Breast epithelium (tissue), 4 donors: Measurements from ENCODE around the gene SERPINA3. TPM values are rescaled to one million over a fixed set of nuclear protein-coding genes. Genes with fewer than 3 reads are reported as not detected.

ENCODE experiments used
- DNase-seq, 2 donors: peaks; one replicate each; pipeline ENCODE4 v3.0.0-alpha.2; 2019; ENCODE audit warnings: low spot score in 2 of 2
- H3K27ac ChIP-seq, 2 donors: fragments of 200-600 bp; sonication (generic) in 1 of 2; one replicate each; pipeline ENCODE4 v1.5.1; 2016 to 2019; ENCODE audit warnings: mild to moderate bottlenecking in 1 of 2
- H3K27me3 ChIP-seq, 2 donors: fragments of 200-600 bp; sonication (generic) in 1 of 2; one replicate each; pipeline versions ENCODE4 v1.5.1 to v1.6.0; 2017 to 2019; ENCODE audit warnings: control low read depth in 1 of 2, mild to moderate bottlenecking in 1 of 2
- H3K36me3 ChIP-seq: fragments of 200-600 bp; one replicate; pipeline ENCODE4 v1.5.1; 2019
- H3K4me1 ChIP-seq, 2 donors: fragments of 200-600 bp; sonication (generic); one replicate each; pipeline ENCODE4 v1.5.1; 2016 to 2019; ENCODE audit warnings: control low read depth in 1 of 2
- H3K4me3 ChIP-seq, 3 donors: fragments of 200-600 bp; sonication (generic); 1 replicate in 2 of 3; 2 replicates in 1 of 3; pipeline ENCODE4 v1.5.1; 2016 to 2019; ENCODE audit warnings: mild to moderate bottlenecking in 3 of 3, moderate library complexity in 2 of 3
- H3K9me3 ChIP-seq, 2 donors: fragments of 200-600 bp; sonication (generic) in 1 of 2; one replicate each; pipeline ENCODE4 v1.5.1; 2016 to 2019; ENCODE audit warnings: control low read depth in 1 of 2
- POLR2A ChIP-seq: fragments of 450-650 bp; IDR thresholded peaks from one replicate; pipeline ENCODE4 v1.6.1; 2016; ENCODE audit warnings: antibody characterized with exemption, mild to moderate bottlenecking, moderate library complexity
- POLR2AphosphoS5 ChIP-seq, 3 donors: sonication (generic); formaldehyde crosslinking; IDR thresholded peaks; one replicate each; pipeline ENCODE4 v1.6.1; 2017; ENCODE audit warnings: antibody characterized with exemption in 3 of 3
- intact Hi-C: fragments of 100-400 bp; cut with DNase I; formaldehyde crosslinking; loops from one replicate; pipeline ENCODE4 v1.15.1; 2023; ENCODE audit warnings: low total_unique reads
- total RNA-seq, 3 donors: library from RNA; depleted of rRNA; stranded (reverse); fragments of >200 nt; gene quantifications; one replicate each; pipeline ENCODE4 v1.1.0, GENCODE V29; 2016
- TF ChIP-seq, protein P1 (sequence below), 3 donors: fragments of 450-650 bp; IDR thresholded peaks; one replicate each; pipeline ENCODE4 v1.5.1; 2016 to 2017; ENCODE audit warnings: antibody characterized with exemption in 3 of 3, mild to moderate bottlenecking in 3 of 3, moderate library complexity in 3 of 3

Gene SERPINA3
- total RNA-seq, 3 donors from 2014 or later, result 88.7 to 1,840 (median 1,497) TPM

DNA sequence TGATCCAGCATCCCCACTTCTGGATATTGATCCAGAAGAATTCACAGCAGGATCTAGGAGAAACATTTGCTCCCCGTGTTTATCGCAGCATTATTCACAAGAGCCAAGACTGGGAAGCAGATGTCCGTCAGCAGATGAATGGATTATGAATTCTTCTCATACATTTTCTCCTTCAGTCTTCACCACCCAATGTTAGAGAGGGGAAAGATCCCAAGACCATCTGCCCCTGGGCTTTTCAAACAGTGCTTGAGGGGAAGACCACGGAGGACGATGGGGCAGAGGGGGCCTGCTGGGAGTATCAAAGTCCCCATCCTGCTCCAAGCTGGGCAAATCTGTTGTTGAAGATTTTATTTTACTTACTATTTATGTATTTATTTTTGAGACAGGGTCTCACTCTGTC lies 41.1 kb downstream of the SERPINA3 start:
- TF ChIP-seq POLR2A, result no peak
- no peak for TF ChIP-seq POLR2AphosphoS5 (IDR thresholded peaks at IDR 0.05)
- TF ChIP-seq, protein P1, sequence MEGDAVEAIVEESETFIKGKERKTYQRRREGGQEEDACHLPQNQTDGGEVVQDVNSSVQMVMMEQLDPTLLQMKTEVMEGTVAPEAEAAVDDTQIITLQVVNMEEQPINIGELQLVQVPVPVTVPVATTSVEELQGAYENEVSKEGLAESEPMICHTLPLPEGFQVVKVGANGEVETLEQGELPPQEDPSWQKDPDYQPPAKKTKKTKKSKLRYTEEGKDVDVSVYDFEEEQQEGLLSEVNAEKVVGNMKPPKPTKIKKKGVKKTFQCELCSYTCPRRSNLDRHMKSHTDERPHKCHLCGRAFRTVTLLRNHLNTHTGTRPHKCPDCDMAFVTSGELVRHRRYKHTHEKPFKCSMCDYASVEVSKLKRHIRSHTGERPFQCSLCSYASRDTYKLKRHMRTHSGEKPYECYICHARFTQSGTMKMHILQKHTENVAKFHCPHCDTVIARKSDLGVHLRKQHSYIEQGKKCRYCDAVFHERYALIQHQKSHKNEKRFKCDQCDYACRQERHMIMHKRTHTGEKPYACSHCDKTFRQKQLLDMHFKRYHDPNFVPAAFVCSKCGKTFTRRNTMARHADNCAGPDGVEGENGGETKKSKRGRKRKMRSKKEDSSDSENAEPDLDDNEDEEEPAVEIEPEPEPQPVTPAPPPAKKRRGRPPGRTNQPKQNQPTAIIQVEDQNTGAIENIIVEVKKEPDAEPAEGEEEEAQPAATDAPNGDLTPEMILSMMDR (IDR thresholded peaks at IDR 0.05), result no peak
- H3K4me1 ChIP-seq, result no peaks in the 10 kb centered on the region
- H3K36me3 ChIP-seq, result no peaks in the 10 kb centered on the region
- no peak overlapping the region for H3K27ac ChIP-seq
- H3K27me3 ChIP-seq, result no peaks in the 10 kb centered on the region
- intact Hi-C loops, result no loop called here
- H3K9me3 ChIP-seq, result peaks cover 9 to 11% of the 10 kb centered on the region in 2 donors
- no peak overlapping the region for H3K4me3 ChIP-seq
- DNase-seq, result no peak

DNA sequence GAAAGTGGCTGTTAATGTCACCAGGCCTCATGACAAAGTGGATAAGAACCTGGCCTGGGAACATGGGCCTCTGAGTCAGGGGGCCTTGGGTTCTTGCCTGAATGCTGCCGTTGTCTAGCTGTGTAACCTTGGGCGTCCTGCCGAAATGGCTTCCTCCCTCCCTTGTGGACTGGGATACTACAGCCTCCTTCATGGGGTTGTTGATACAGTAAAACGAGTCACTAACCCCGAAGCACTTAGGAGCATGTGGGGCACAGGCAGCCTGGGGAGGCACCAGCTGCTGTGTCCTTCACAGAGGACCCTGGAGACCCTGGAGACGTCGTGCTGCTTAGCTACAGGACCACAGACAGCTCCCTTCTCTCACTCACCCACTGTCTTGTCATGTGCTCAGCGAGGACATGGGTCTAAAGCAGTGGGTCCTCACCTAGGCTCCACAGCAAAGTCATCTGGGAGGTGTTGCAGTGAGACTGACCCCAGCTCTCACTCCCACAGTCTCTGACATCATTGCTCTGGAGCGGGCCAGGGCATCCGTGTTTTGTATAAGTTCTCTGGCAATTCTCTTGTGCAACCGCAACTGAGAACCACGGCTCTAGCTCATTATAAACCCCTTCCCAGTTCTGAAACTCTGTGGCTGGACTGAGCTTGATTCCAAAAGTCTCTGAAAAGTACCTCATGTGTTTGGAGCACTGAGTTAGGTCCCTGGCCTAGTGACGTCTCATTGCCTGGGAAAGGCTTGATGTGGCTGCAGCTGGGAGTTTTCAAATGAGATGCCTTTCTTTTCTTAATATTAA lies 42.1 kb downstream of the SERPINA3 start:
- no peaks in the 10 kb centered on the region for H3K36me3 ChIP-seq
- H3K27ac ChIP-seq, result no peak overlapping the region
- H3K4me3 ChIP-seq, result no peak overlapping the region
- H3K9me3 ChIP-seq, result peaks cover 0 to 2% of the 10 kb centered on the region in 2 donors
- intact Hi-C loops, result no loop called here
- H3K27me3 ChIP-seq, result no peaks in the 10 kb centered on the region
- H3K4me1 ChIP-seq, result no peaks in the 10 kb centered on the region
- TF ChIP-seq, protein P1 (IDR thresholded peaks at IDR 0.05), result no peak
- no peak for TF ChIP-seq POLR2AphosphoS5 (IDR thresholded peaks at IDR 0.05)
- no peak for TF ChIP-seq POLR2A
- no peak for DNase-seq

DNA sequence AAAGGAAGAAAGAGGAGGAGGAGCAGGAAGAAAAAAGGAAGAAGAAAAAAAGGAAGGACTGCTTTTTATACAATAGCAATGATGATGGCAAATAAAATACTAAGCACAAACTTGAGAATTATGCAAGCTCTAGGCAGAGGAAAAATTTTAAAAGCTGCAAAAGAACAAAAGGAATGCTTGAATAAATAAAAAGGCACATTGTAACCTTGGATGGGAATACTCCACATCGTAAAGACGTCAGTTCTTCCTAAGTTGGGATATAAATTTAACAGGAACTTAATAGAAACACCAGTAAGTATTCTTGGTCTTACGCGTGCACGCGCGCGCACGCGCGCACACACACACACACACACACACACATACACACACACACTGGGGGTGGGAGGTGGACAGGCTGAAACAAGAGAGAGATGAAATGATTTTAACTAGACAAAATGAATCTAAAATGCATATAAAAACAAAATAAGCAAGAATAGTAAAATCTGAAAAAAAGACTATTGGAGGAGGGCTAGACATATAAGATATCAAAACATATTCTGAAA lies 43.0 kb downstream of the SERPINA3 start:
- Histone ChIP-seq H3K27me3 (no peaks in the 10 kb centered on the region), H3K27ac (no peak overlapping the region), H3K9me3 (no peaks in the 10 kb centered on the region), H3K4me3 (no peak overlapping the region), H3K36me3 (no peaks in the 10 kb centered on the region), H3K4me1 (no peaks in the 10 kb centered on the region)
- no peak for TF ChIP-seq POLR2AphosphoS5 (IDR thresholded peaks at IDR 0.05)
- no peak for TF ChIP-seq POLR2A
- TF ChIP-seq, protein P1 (IDR thresholded peaks at IDR 0.05), result no peak
- DNase-seq, result no peak
- intact Hi-C loops, result no loop called here

DNA sequence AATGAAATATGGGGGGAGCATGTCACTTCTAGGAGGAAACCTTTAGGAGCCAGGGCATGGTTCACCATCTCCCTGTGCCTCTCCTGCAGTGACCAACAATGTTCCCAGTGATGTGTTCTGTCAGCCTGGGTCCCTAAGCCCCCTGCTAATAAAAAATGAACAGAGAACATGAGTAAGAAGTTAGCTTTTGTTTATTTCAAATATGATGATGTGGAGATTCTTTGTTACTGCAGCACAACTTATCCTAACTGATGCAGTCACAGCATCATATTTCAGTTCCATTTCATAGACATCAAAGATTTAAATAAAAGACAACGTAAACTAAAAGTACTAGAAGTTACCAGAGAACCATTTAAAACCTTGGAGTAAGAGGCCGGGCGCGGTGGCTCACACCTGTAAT lies 43.9 kb downstream of the SERPINA3 start:
- no peak overlapping the region for H3K27ac ChIP-seq
- H3K27me3 ChIP-seq, result no peaks in the 10 kb centered on the region
- no peaks in the 10 kb centered on the region for H3K9me3 ChIP-seq
- no peaks in the 10 kb centered on the region for H3K36me3 ChIP-seq
- H3K4me3 ChIP-seq, result no peak overlapping the region
- H3K4me1 ChIP-seq, result no peaks in the 10 kb centered on the region
- intact Hi-C loops, result no loop called here
- DNase-seq, result no peak
- TF ChIP-seq POLR2AphosphoS5 (IDR thresholded peaks at IDR 0.05), result no peak
- TF ChIP-seq POLR2A, result no peak
- TF ChIP-seq, protein P1 (IDR thresholded peaks at IDR 0.05), result no peak

DNA sequence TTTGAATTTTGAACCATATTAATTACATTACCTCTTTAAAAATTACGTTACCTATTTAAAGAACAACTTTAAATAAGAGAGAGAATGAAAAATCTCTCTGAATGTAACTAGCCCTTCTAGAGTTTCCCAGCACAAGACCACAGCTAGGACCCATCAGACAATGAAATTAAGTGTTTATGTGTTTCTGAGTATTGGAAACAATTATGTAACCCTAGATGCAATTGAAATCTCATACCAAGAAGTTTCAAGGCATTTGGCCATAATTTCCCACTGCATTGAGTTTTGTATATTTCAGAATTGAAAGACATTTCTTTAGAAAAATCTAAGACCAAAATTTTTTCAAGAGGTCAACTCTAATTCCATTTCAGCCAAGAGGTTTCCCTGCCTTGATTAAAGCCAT lies 47.1 kb downstream of the SERPINA3 start:
- TF ChIP-seq POLR2A (no peak), POLR2AphosphoS5 (IDR thresholded peaks at IDR 0.05) (no peak)
- TF ChIP-seq, protein P1 (IDR thresholded peaks at IDR 0.05), result no peak
- DNase-seq, result no peak
- H3K9me3 ChIP-seq, result no peaks in the 10 kb centered on the region
- H3K36me3 ChIP-seq, result no peaks in the 10 kb centered on the region
- no peak overlapping the region for H3K27ac ChIP-seq
- H3K4me1 ChIP-seq, result no peaks in the 10 kb centered on the region
- intact Hi-C loops, result no loop called here
- H3K27me3 ChIP-seq, result no peaks in the 10 kb centered on the region
- no peak overlapping the region for H3K4me3 ChIP-seq
